Vagina (tissue), 2 donors: ENCODE data around the gene PDX1. TPM values are rescaled to one million over a fixed set of nuclear protein-coding genes. Genes with fewer than 3 reads are reported as not detected.

Experiments used
- DNase-seq, 2 donors: peaks; one replicate each; pipeline ENCODE4 v3.0.0-alpha.2; 2017; ENCODE audit errors: extremely low spot score in 2 of 2
- H3K27ac ChIP-seq: fragments of 200-600 bp; sonication (generic); one replicate; pipeline ENCODE4 v1.5.1; 2019
- H3K27me3 ChIP-seq: fragments of 200-600 bp; sonication (generic); one replicate; pipeline ENCODE4 v1.5.1; 2019
- H3K36me3 ChIP-seq, 2 donors: fragments of 200-600 bp; sonication (generic); one replicate each; pipeline ENCODE4 v1.5.1; 2017 to 2019
- H3K4me1 ChIP-seq: fragments of 200-600 bp; sonication (generic); one replicate; pipeline ENCODE4 v1.5.1; 2019
- H3K4me3 ChIP-seq, 2 donors: fragments of 200-600 bp; sonication (generic); 1 replicate in 1 of 2; 2 replicates in 1 of 2; pipeline ENCODE4 v1.5.1; 2016 to 2019
- H3K9me3 ChIP-seq: fragments of 200-600 bp; sonication (generic); one replicate; pipeline ENCODE4 v1.5.1; 2019
- POLR2A ChIP-seq, 2 donors: fragments of 450-650 bp; IDR thresholded peaks; one replicate each; pipeline ENCODE4 v1.6.1; 2017; ENCODE audit warnings: antibody characterized with exemption in 2 of 2, mild to moderate bottlenecking in 2 of 2, moderate library complexity in 2 of 2
- POLR2AphosphoS5 ChIP-seq, 2 donors: sonication (generic); formaldehyde crosslinking; IDR thresholded peaks; one replicate each; pipeline ENCODE4 v1.9.0; 2017; ENCODE audit warnings: antibody characterized with exemption in 2 of 2, mild to moderate bottlenecking in 2 of 2, low read depth in 1 of 2; ENCODE audit not compliant: insufficient read depth in 1 of 2
- intact Hi-C: fragments of 100-400 bp; cut with DNase I; formaldehyde crosslinking; loops from one replicate; pipeline ENCODE4 v1.15.1; 2023
- total RNA-seq: library from RNA; depleted of rRNA; stranded (reverse); fragments of >200 nt; gene quantifications from one replicate; pipeline ENCODE4 v1.2.3, GENCODE V29; 2016
- TF ChIP-seq, protein P1 (sequence below), 3 experiments: fragments of 450-650 bp in 2 of 3; fragments of 200-600 bp in 1 of 3; sonication (generic) in 1 of 3; IDR thresholded peaks; one replicate each; pipeline ENCODE4 v1.5.1; 2017 to 2019; ENCODE audit warnings: antibody characterized with exemption in 3 of 3, mild to moderate bottlenecking in 2 of 3, moderate library complexity in 2 of 3

Gene PDX1
- total RNA-seq, 1 donor from 2014 or later = not detected

- no peaks in the 10 kb centered on the region for H3K9me3 ChIP-seq
- H3K36me3 ChIP-seq = no peaks in the 10 kb centered on the region
- intact Hi-C loops = no loop called here
- TF ChIP-seq, protein P1, sequence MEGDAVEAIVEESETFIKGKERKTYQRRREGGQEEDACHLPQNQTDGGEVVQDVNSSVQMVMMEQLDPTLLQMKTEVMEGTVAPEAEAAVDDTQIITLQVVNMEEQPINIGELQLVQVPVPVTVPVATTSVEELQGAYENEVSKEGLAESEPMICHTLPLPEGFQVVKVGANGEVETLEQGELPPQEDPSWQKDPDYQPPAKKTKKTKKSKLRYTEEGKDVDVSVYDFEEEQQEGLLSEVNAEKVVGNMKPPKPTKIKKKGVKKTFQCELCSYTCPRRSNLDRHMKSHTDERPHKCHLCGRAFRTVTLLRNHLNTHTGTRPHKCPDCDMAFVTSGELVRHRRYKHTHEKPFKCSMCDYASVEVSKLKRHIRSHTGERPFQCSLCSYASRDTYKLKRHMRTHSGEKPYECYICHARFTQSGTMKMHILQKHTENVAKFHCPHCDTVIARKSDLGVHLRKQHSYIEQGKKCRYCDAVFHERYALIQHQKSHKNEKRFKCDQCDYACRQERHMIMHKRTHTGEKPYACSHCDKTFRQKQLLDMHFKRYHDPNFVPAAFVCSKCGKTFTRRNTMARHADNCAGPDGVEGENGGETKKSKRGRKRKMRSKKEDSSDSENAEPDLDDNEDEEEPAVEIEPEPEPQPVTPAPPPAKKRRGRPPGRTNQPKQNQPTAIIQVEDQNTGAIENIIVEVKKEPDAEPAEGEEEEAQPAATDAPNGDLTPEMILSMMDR (IDR thresholded peaks at IDR 0.05) = no peak
- H3K4me3 ChIP-seq = no peak overlapping the region
- no peak overlapping the region for H3K27ac ChIP-seq
- DNase-seq = no peak
- peaks cover 22% of the 10 kb centered on the region for H3K27me3 ChIP-seq
- H3K4me1 ChIP-seq = peaks cover 27% of the 10 kb centered on the region
These were observed 4.2 kb upstream of the PDX1 start for GRCh38 chr13:27915301-27916207.

- H3K27ac ChIP-seq = no peak overlapping the region
- no peak for DNase-seq
- no peak overlapping the region for H3K4me3 ChIP-seq
- peaks cover 29% of the 10 kb centered on the region for H3K27me3 ChIP-seq
- H3K9me3 ChIP-seq = no peaks in the 10 kb centered on the region
- TF ChIP-seq POLR2A (IDR thresholded peaks at IDR 0.05) (no peak), POLR2AphosphoS5 (IDR thresholded peaks at IDR 0.05; ENCODE audit: insufficient read depth in 1 of 2, low read depth in 1 of 2) (no peak)
- TF ChIP-seq, protein P1 (IDR thresholded peaks at IDR 0.05) = no peak
- peaks cover 44% of the 10 kb centered on the region for H3K4me1 ChIP-seq
- intact Hi-C loops = no loop called here
- H3K36me3 ChIP-seq = no peaks in the 10 kb centered on the region
These were observed 2.5 kb upstream of the PDX1 start for GRCh38 chr13:27917121-27917947.

- H3K27me3 ChIP-seq = peaks cover 34% of the 10 kb centered on the region
- no peak for DNase-seq
- no peaks in the 10 kb centered on the region for H3K36me3 ChIP-seq
- no peak for TF ChIP-seq POLR2A (IDR thresholded peaks at IDR 0.05)
- TF ChIP-seq POLR2AphosphoS5 (IDR thresholded peaks at IDR 0.05; ENCODE audit: insufficient read depth in 1 of 2, low read depth in 1 of 2) = no peak
- TF ChIP-seq, protein P1 (IDR thresholded peaks at IDR 0.05) = no peak
- H3K4me3 ChIP-seq = no peak overlapping the region
- no peak overlapping the region for H3K27ac ChIP-seq
- no peaks in the 10 kb centered on the region for H3K9me3 ChIP-seq
- intact Hi-C loops = no loop called here
- H3K4me1 ChIP-seq = peaks cover 45% of the 10 kb centered on the region
These were observed 1.5 kb upstream of the PDX1 start for GRCh38 chr13:27918041-27918917.

DNA sequence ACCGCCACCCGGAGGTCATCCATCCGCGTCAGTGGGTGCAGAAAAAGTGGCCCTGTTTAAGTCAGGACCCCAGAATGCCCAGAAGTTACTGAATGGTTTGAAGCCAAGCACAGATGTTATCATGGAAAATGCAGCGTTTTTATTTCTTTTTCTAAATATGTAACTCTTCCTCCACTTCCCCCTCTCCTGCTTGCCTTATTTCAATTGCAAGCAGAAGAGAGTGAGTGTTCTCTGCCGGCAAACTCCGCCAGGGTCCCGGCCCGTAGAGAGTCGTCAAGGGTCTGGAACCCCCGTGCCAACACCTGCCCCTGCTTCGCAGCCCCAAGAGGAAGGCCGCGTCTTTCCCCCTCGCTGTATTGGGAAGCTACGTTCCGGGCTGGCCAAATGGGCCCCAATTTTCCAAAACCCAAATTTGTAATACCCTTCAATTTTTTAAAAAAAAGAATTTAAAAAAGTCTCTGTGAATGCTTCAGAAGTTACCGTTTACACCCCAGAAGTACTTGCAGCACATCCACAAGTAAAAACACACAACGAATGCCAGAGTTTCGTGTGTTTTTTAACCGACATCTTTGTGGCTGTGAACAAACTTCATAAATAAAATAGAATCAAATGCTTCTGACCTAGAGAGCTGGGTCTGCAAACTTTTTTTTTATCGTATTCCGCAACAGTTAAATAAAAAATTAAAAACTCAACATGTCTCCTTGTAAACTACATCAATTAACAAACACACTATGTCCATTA is 712 bp upstream of the PDX1 start:
- H3K27me3 ChIP-seq = peaks cover 35% of the 10 kb centered on the region
- H3K4me3 ChIP-seq = no peak overlapping the region
- intact Hi-C loops = no loop called here
- no peak for DNase-seq
- TF ChIP-seq POLR2AphosphoS5 (IDR thresholded peaks at IDR 0.05; ENCODE audit: insufficient read depth in 1 of 2, low read depth in 1 of 2) = no peak
- no peak for TF ChIP-seq POLR2A (IDR thresholded peaks at IDR 0.05)
- TF ChIP-seq, protein P1 (IDR thresholded peaks at IDR 0.05) = no peak
- H3K36me3 ChIP-seq = no peaks in the 10 kb centered on the region
- no peaks in the 10 kb centered on the region for H3K9me3 ChIP-seq
- no peak overlapping the region for H3K27ac ChIP-seq
- H3K4me1 ChIP-seq = peaks cover 45% of the 10 kb centered on the region
